ENCODE measurements around the gene TM4SF18. TPM values are rescaled to one million over a fixed set of nuclear protein-coding genes. Genes with fewer than 3 reads are reported as not detected.
A peak's percentile ranks its signal among the peaks of the same experiment; 100 is the strongest.
"Not testable (repeated sequence)": the region's sequence is repeated elsewhere in the genome, so short reads cannot be mapped to it uniquely, and the experiment has no call there.

The TM4SF18 gene
- total RNA-seq (2014; rRNA removed; shearing (Covaris generic); ENCODE audit: low replicate concordance): 4.5 and 6.4 TPM in 2 replicates

- no peak for DNase-seq
- Histone ChIP-seq H3K4me3 (no peak within 1 kb of the TSS), H3K27me3 (no peaks in the 10 kb centered on the region), H3K36me3 (no peaks in the 10 kb centered on the region), H3K9me3 (no peaks in the 10 kb centered on the region)
These were observed at the start of gene TM4SF18 for GRCh38 chr3:149333176-149333859. TSS of gene TM4SF18 (minus strand) at chr3:149333636. CDS start at chr3:149333382, 254 bp downstream.

GRCh38 chr3:149382518-149382917 is 49.1 kb upstream of the TM4SF18 start:
- no peaks in the 10 kb centered on the region for H3K9me3 ChIP-seq

GRCh38 chr3:149382101-149382467 is 48.6 kb upstream of the TM4SF18 start:
- H3K27me3 ChIP-seq: no peaks in the 10 kb centered on the region
- no peak for DNase-seq
- no peak overlapping the region for H3K4me3 ChIP-seq
- H3K9me3 ChIP-seq: no peaks in the 10 kb centered on the region
- no peaks in the 10 kb centered on the region for H3K36me3 ChIP-seq

More at GRCh38 chr3:149382518-149382917, 49.1 kb upstream of the TM4SF18 start:
- no peak overlapping the region for H3K4me3 ChIP-seq
- DNase-seq: peak; percentile 24
- no peaks in the 10 kb centered on the region for H3K27me3 ChIP-seq
- no peaks in the 10 kb centered on the region for H3K36me3 ChIP-seq

- Histone ChIP-seq H3K9me3 (no peaks in the 10 kb centered on the region), H3K4me3 (no peak overlapping the region), H3K36me3 (no peaks in the 10 kb centered on the region; the same call in 1 of the 2 replicates), H3K27me3 (no peaks in the 10 kb centered on the region)
- DNase-seq: no peak
These were observed 48.0 kb upstream of the TM4SF18 start for GRCh38 chr3:149381173-149382100.

GRCh38 chr3:149380220-149380619 is 46.8 kb upstream of the TM4SF18 start:
- not testable (repeated sequence) for H3K36me3 ChIP-seq, H3K27me3 ChIP-seq, H3K4me3 ChIP-seq, DNase-seq, H3K9me3 ChIP-seq

- Histone ChIP-seq H3K4me3 (no peak overlapping the region), H3K27me3 (no peaks in the 10 kb centered on the region), H3K9me3 (no peaks in the 10 kb centered on the region), H3K36me3 (peaks cover 24% of the 10 kb centered on the region)
- no peak for DNase-seq
These were observed 45.3 kb upstream of the TM4SF18 start for GRCh38 chr3:149378478-149379309.

- Histone ChIP-seq H3K36me3 (peaks cover 34% of the 10 kb centered on the region), H3K9me3 (no peaks in the 10 kb centered on the region), H3K27me3 (no peaks in the 10 kb centered on the region), H3K4me3 (peak within 1 kb of the TSS; percentile 74)
- DNase-seq: peak; percentile 97
These were observed 44.2 kb upstream of the TM4SF18 start, which contains the start of gene TM4SF1 for GRCh38 chr3:149377408-149378364. TSS of gene TM4SF1 (minus strand) at chr3:149377649. CDS start at chr3:149377547, 102 bp downstream.

- H3K36me3 ChIP-seq: peaks cover 42% of the 10 kb centered on the region
- H3K4me3 ChIP-seq: peak overlapping the region; percentile 74
- no peaks in the 10 kb centered on the region for H3K9me3 ChIP-seq
- H3K27me3 ChIP-seq: no peaks in the 10 kb centered on the region
- no peak for DNase-seq
These were observed 43.4 kb upstream of the TM4SF18 start for GRCh38 chr3:149376718-149377407.

- H3K27me3 ChIP-seq: no peaks in the 10 kb centered on the region
- no peaks in the 10 kb centered on the region for H3K9me3 ChIP-seq
- peak overlapping the region; percentile 74 for H3K4me3 ChIP-seq
- peaks cover 55% of the 10 kb centered on the region for H3K36me3 ChIP-seq
- DNase-seq: no peak
These were observed 42.2 kb upstream of the TM4SF18 start for GRCh38 chr3:149375501-149376196.

- H3K4me3 ChIP-seq: peak overlapping the region; percentile 74
- no peaks in the 10 kb centered on the region for H3K27me3 ChIP-seq
- H3K36me3 ChIP-seq: peaks cover 62% of the 10 kb centered on the region
- no peak for DNase-seq
- no peaks in the 10 kb centered on the region for H3K9me3 ChIP-seq
These were observed 41.5 kb upstream of the TM4SF18 start for GRCh38 chr3:149374793-149375500.

- Histone ChIP-seq H3K9me3 (no peaks in the 10 kb centered on the region), H3K4me3 (peak overlapping the region; percentile 74), H3K27me3 (no peaks in the 10 kb centered on the region), H3K36me3 (peaks cover 67% of the 10 kb centered on the region)
- DNase-seq: no peak
These were observed 41.0 kb upstream of the TM4SF18 start for GRCh38 chr3:149374391-149374790.

GRCh38 chr3:149373235-149374125 is 40.0 kb upstream of the TM4SF18 start:
- no peaks in the 10 kb centered on the region for H3K9me3 ChIP-seq
- H3K36me3 ChIP-seq: peaks cover 74% of the 10 kb centered on the region
- H3K27me3 ChIP-seq: no peaks in the 10 kb centered on the region
- H3K4me3 ChIP-seq: peak overlapping the region; percentile 74
- no peak for DNase-seq

- H3K27me3 ChIP-seq: no peaks in the 10 kb centered on the region
- H3K36me3 ChIP-seq: peaks cover 76% of the 10 kb centered on the region
- H3K9me3 ChIP-seq: no peaks in the 10 kb centered on the region
- no peak for DNase-seq
- H3K4me3 ChIP-seq: no peak overlapping the region
These were observed 38.3 kb upstream of the TM4SF18 start for GRCh38 chr3:149371723-149372114.

Data from MG63 (cell line).